Stomach (tissue), 4 donors: ENCODE results near the gene ARMC6.
A peak's percentile ranks its signal among the peaks of the same experiment; 100 is the strongest.

Experiments used
- EP300 ChIP-seq: sonication (generic); formaldehyde crosslinking; IDR thresholded peaks from one replicate; pipeline ENCODE4 v1.6.1; 2017; ENCODE audit warnings: antibody characterized with exemption
- POLR2A ChIP-seq, 4 donors: fragments of 450-650 bp; IDR thresholded peaks; one replicate each; pipeline ENCODE4 v1.6.1; 2016; ENCODE audit warnings: antibody characterized with exemption in 4 of 4, control low read depth in 2 of 4, mild to moderate bottlenecking in 1 of 4, moderate library complexity in 1 of 4
- POLR2AphosphoS5 ChIP-seq, 3 donors: sonication (generic); formaldehyde crosslinking; IDR thresholded peaks; one replicate each; pipeline ENCODE4 v1.6.1; 2016; ENCODE audit warnings: antibody characterized with exemption in 3 of 3
- TF ChIP-seq, protein P1 (sequence below), 7 experiments: fragments of 450-650 bp in 4 of 7; fragments of 200-600 bp in 3 of 7; sonication (generic) in 3 of 7; IDR thresholded peaks; one replicate each; pipeline ENCODE4 v1.5.1; 2016 to 2019; ENCODE audit warnings: antibody characterized with exemption in 7 of 7, control low read depth in 2 of 7, mild to moderate bottlenecking in 1 of 7

DNA sequence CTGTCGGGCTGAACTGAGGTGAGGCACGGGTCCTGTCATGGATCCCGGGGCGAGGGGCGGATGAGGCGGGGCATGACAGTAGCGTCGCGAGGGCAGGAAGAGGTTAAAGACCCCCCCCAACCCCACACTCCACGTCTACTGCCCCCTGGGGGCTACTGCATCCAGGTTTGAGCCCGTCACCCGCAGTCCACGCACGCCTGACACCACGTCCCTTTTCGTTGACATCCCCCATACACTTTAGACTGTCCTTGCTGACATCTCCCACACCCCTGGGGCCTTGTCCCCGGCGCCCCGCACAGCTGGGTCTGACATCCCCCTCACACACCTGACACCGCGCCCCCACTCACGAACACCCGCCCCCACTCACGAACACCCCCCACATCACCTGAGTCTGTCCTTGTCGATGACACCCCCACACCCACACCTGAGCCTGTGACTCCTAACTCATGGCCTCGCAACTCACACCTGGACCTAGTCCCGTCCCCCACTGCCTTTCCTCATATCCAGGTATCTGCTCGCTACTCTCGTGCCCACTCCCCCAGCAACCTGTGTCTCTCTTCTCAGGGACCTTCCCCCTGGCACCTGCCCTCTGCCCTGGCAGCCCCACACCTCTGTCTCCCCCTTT, 30.8 kb downstream of the ARMC6 start:
- no peak for TF ChIP-seq POLR2AphosphoS5 (IDR thresholded peaks at IDR 0.05)
- TF ChIP-seq, protein P1, sequence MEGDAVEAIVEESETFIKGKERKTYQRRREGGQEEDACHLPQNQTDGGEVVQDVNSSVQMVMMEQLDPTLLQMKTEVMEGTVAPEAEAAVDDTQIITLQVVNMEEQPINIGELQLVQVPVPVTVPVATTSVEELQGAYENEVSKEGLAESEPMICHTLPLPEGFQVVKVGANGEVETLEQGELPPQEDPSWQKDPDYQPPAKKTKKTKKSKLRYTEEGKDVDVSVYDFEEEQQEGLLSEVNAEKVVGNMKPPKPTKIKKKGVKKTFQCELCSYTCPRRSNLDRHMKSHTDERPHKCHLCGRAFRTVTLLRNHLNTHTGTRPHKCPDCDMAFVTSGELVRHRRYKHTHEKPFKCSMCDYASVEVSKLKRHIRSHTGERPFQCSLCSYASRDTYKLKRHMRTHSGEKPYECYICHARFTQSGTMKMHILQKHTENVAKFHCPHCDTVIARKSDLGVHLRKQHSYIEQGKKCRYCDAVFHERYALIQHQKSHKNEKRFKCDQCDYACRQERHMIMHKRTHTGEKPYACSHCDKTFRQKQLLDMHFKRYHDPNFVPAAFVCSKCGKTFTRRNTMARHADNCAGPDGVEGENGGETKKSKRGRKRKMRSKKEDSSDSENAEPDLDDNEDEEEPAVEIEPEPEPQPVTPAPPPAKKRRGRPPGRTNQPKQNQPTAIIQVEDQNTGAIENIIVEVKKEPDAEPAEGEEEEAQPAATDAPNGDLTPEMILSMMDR (IDR thresholded peaks at IDR 0.05), result peak in 1 of 7 experiments; percentile 9
- no peak for TF ChIP-seq EP300
- TF ChIP-seq POLR2A (IDR thresholded peaks at IDR 0.05), result no peak
